Caco-2 (cell line): Measurements from ENCODE around the gene WDR17. TPM values are rescaled to one million over a fixed set of nuclear protein-coding genes. Genes with fewer than 3 reads are reported as not detected.

Source experiments
- BruUV-seq: library from RNA; stranded (reverse); fragments of 400-500 nt; replicated peaks from 2 replicates; lab custom pipeline; 2021; lab: Mats Ljungman, UMichigan
- CTCF ChIA-PET: fragments of 300-600 bp; sonication (Branson Sonifier 250); formaldehyde crosslinking; loops from one replicate; lab custom pipeline; 2022; ENCODE audit warnings: antibody characterized with exemption; lab: Charles Lee
- POLR2A ChIA-PET: fragments of 300-600 bp; sonication (Branson Sonifier 250); formaldehyde crosslinking; loops from one replicate; lab custom pipeline; 2022; ENCODE audit warnings: antibody characterized with exemption; lab: Charles Lee
- DNase-seq, 2 experiments: peaks; one replicate each; pipeline versions ENCODE4 v3.0.0 to v3.0.0-alpha.2; 2020 to 2022
- H3K27me3 ChIP-seq: replicated peaks from 2 replicates; pipeline ENCODE4 v1.6.0; 2011; ENCODE audit warnings: low read length; ENCODE audit not compliant: control insufficient read depth, insufficient read depth
- H3K36me3 ChIP-seq: 2 replicates; pipeline ENCODE4 v1.5.1; 2011; ENCODE audit warnings: low read length; ENCODE audit not compliant: control insufficient read depth, insufficient read depth
- H3K4me1 ChIP-seq: fragments of 250-450 bp; sonication (Bioruptor Pico); 2 replicates; pipeline ENCODE4 v1.5.1; 2020; ENCODE audit warnings: mild to moderate bottlenecking
- H3K4me3 ChIP-seq: 2 replicates; pipeline ENCODE4 v1.5.1; 2011; ENCODE audit warnings: low read depth, mild to moderate bottlenecking, control low read depth, low read length
- H3K9me3 ChIP-seq: fragments of 250-450 bp; sonication (Bioruptor Pico); 2 replicates; pipeline ENCODE4 v1.5.1; 2020; ENCODE audit warnings: mild to moderate bottlenecking, moderate library complexity
- H3K27ac Mint-ChIP-seq: one replicate; pipeline ENCODE4 v1.8.0; 2022; ENCODE audit warnings: mixed read lengths; ENCODE audit not compliant: unreplicated experiment
- H3K27me3 Mint-ChIP-seq: one replicate; pipeline ENCODE4 v1.8.0; 2022; ENCODE audit warnings: mixed read lengths; ENCODE audit not compliant: insufficient read depth, unreplicated experiment
- H3K36me3 Mint-ChIP-seq: one replicate; pipeline ENCODE4 v1.8.0; 2022; ENCODE audit warnings: mild to moderate bottlenecking, mixed read lengths; ENCODE audit not compliant: insufficient read depth, unreplicated experiment
- H3K4me1 Mint-ChIP-seq: one replicate; pipeline ENCODE4 v1.8.0; 2022; ENCODE audit warnings: low read depth, mixed read lengths; ENCODE audit not compliant: unreplicated experiment
- H3K4me3 Mint-ChIP-seq: one replicate; pipeline ENCODE4 v1.8.0; 2022; ENCODE audit warnings: mild to moderate bottlenecking, moderate library complexity, mixed read lengths; ENCODE audit not compliant: unreplicated experiment
- H3K9me3 Mint-ChIP-seq: one replicate; pipeline ENCODE4 v1.8.0; 2022; ENCODE audit warnings: mixed read lengths; ENCODE audit not compliant: unreplicated experiment
- intact Hi-C: fragments of 100-400 bp; cut with micrococcal nuclease; formaldehyde crosslinking; loops from one replicate; pipeline ENCODE4 v1.10.0; 2022; ENCODE audit not compliant: unreplicated experiment
- total RNA-seq: library from RNA; stranded (reverse); gene quantifications from 2 replicates; pipeline ENCODE4 v1.2.3, GENCODE V29; 2022
- TF ChIP-seq, protein P1 (sequence below), 2 experiments: fragments of 200-600 bp in 1 of 2; IDR thresholded peaks; 1 replicate in 1 of 2; 2 replicates in 1 of 2; pipeline versions ENCODE4 v1.5.1 to v1.8.0; 2011 to 2022; ENCODE audit warnings: antibody characterized with exemption in 1 of 2, control low read depth in 1 of 2, inconsistent platforms in 1 of 2, low read depth in 1 of 2, low read length in 1 of 2, mild to moderate bottlenecking in 1 of 2, moderate library complexity in 1 of 2; ENCODE audit not compliant: insufficient read depth in 1 of 2, severe bottlenecking in 1 of 2, unreplicated experiment in 1 of 2

WDR17 gene
- total RNA-seq, 1 experiment from 2014 or later: 0.52 TPM

DNA sequence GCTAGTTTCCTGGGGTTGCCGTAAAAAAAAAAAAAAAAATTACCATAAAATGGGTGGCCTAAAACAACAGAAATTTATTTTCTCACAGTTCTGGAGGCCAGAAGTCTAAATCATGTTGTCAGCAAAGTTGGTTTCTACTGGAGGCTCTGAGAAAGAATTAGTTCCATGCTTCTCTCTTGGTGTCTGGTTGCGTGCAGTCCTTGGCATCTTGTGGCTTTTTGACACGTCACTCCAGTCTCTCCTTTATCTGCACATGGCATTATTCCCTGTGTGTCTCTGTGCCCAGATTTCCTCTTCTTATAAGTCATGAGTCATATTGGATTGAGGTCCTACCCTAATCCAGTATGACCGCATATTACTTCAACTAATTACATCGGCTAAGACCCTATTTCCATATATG lies 91.0 kb downstream of the WDR17 start:
- H3K4me1 ChIP-seq: no peaks in the 10 kb centered on the region
- H3K4me3 ChIP-seq: no peak overlapping the region
- no peaks in the 10 kb centered on the region for H3K9me3 ChIP-seq
- no peak for DNase-seq
- H3K27me3 Mint-ChIP-seq: no peaks in the 10 kb centered on the region
- no peaks in the 10 kb centered on the region for H3K36me3 Mint-ChIP-seq
- no peaks in the 10 kb centered on the region for H3K36me3 ChIP-seq
- H3K4me3 Mint-ChIP-seq: no peak overlapping the region
- POLR2A ChIA-PET: no interaction called here
- CTCF ChIA-PET: no interaction called here
- H3K27ac Mint-ChIP-seq: no peak overlapping the region
- TF ChIP-seq, protein P1, sequence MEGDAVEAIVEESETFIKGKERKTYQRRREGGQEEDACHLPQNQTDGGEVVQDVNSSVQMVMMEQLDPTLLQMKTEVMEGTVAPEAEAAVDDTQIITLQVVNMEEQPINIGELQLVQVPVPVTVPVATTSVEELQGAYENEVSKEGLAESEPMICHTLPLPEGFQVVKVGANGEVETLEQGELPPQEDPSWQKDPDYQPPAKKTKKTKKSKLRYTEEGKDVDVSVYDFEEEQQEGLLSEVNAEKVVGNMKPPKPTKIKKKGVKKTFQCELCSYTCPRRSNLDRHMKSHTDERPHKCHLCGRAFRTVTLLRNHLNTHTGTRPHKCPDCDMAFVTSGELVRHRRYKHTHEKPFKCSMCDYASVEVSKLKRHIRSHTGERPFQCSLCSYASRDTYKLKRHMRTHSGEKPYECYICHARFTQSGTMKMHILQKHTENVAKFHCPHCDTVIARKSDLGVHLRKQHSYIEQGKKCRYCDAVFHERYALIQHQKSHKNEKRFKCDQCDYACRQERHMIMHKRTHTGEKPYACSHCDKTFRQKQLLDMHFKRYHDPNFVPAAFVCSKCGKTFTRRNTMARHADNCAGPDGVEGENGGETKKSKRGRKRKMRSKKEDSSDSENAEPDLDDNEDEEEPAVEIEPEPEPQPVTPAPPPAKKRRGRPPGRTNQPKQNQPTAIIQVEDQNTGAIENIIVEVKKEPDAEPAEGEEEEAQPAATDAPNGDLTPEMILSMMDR (IDR thresholded peaks at IDR 0.05; ENCODE audit: insufficient read depth in 1 of 2, low read depth in 1 of 2, low read length in 1 of 2, severe bottlenecking in 1 of 2, unreplicated experiment in 1 of 2): no peak
- intact Hi-C loops: no loop called here
- H3K9me3 Mint-ChIP-seq: no peaks in the 10 kb centered on the region
- no peaks in the 10 kb centered on the region for H3K27me3 ChIP-seq
- no peaks in the 10 kb centered on the region for H3K4me1 Mint-ChIP-seq
- BruUV-seq: no TSS peak

DNA sequence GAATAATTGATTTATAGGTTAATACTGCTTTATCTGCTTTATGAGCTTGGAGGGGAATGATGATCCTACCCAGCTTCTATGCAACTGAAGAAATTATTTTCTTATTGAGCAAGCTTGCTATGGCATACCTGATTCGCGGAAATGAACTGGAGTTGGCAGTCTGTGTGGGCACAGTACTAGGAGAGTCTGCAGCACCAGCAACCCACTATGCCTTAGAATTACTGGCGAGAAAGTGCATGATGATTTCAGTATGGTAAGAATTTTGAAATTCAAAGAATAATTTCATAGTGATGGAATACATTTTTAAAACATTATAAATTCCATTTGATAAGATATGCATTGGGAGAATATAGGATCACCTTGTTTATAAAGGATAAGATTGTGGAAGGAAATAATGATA lies 97.4 kb downstream of the WDR17 start:
- H3K36me3 ChIP-seq: no peaks in the 10 kb centered on the region
- H3K4me1 Mint-ChIP-seq: no peaks in the 10 kb centered on the region
- H3K27ac Mint-ChIP-seq: no peak overlapping the region
- no peak for DNase-seq
- no peak overlapping the region for H3K4me3 Mint-ChIP-seq
- H3K9me3 Mint-ChIP-seq: no peaks in the 10 kb centered on the region
- TF ChIP-seq, protein P1 (IDR thresholded peaks at IDR 0.05; ENCODE audit: insufficient read depth in 1 of 2, low read depth in 1 of 2, low read length in 1 of 2, severe bottlenecking in 1 of 2, unreplicated experiment in 1 of 2): no peak
- ChIA-PET POLR2A (no interaction called here), CTCF (no interaction called here)
- no peaks in the 10 kb centered on the region for H3K27me3 Mint-ChIP-seq
- H3K36me3 Mint-ChIP-seq: no peaks in the 10 kb centered on the region
- intact Hi-C loops: no loop called here
- no peak overlapping the region for H3K4me3 ChIP-seq
- BruUV-seq: no TSS peak
- H3K27me3 ChIP-seq: no peaks in the 10 kb centered on the region
- H3K9me3 ChIP-seq: no peaks in the 10 kb centered on the region
- H3K4me1 ChIP-seq: no peaks in the 10 kb centered on the region

DNA sequence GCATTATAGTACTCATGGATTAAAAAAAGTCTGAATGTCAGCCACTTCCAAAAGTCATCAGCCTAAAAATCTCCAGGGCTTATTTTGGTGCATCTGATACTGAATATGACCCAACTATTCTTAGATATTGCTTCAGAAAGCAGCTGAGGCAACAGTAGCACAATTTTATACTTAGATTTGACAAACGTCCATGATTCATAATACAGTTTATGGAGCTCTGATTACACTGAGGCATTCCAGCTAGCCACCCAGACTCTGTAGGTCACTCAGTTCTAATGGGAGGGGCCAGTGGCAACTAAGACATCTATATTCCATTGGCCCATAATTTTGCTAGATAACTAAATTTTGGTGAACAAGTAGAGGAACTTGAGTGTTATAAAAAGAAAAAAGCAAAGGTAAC lies 119.4 kb downstream of the WDR17 start:
- ChIA-PET CTCF (no interaction called here), POLR2A (no interaction called here)
- Mint-ChIP-seq H3K27ac (no peak overlapping the region), H3K36me3 (no peaks in the 10 kb centered on the region), H3K4me3 (no peak overlapping the region), H3K9me3 (no peaks in the 10 kb centered on the region), H3K4me1 (no peaks in the 10 kb centered on the region), H3K27me3 (peaks cover 5% of the 10 kb centered on the region)
- TF ChIP-seq, protein P1 (IDR thresholded peaks at IDR 0.05; ENCODE audit: insufficient read depth in 1 of 2, low read depth in 1 of 2, low read length in 1 of 2, severe bottlenecking in 1 of 2, unreplicated experiment in 1 of 2): no peak
- DNase-seq: no peak
- no peaks in the 10 kb centered on the region for H3K9me3 ChIP-seq
- H3K4me1 ChIP-seq: no peaks in the 10 kb centered on the region
- H3K27me3 ChIP-seq: no peaks in the 10 kb centered on the region
- H3K4me3 ChIP-seq: no peak overlapping the region
- H3K36me3 ChIP-seq: no peaks in the 10 kb centered on the region
- BruUV-seq: no TSS peak
- intact Hi-C loops: no loop called here
